DMS53 (cell line): Measurements from ENCODE around the gene VSIG8.
A peak's percentile ranks its signal among the peaks of the same experiment; 100 is the strongest.

ENCODE experiments used
- DNase-seq: peaks from one replicate; lab custom pipeline; 2025; lab: John Stamatoyannopoulos, UW

Gene VSIG8

DNA sequence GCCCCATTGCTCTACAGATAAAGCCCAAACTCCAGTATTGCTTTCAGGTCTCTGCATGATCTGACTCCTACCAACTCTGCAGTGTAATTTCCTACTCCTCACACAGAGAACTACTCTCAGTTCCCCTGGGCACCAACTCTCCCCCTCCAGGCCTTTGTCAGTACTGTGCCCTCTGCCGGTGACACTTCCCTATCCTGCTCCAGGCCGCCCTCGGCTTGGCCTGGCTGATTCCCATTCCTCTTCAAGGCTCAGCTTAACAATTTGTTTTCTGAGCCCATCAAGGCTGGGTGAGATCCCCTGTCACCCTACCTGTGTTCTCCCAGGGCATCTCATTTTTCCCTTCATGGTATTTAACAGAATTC is 33.2 kb downstream of the VSIG8 start:
- DNase-seq, result peak; percentile 70

- no peak for DNase-seq
These were observed 33.7 kb downstream of the VSIG8 start for GRCh38 chr1:159828581-159829272.

- no peak for DNase-seq
These were observed 34.3 kb downstream of the VSIG8 start for GRCh38 chr1:159828176-159828575.

DNA sequence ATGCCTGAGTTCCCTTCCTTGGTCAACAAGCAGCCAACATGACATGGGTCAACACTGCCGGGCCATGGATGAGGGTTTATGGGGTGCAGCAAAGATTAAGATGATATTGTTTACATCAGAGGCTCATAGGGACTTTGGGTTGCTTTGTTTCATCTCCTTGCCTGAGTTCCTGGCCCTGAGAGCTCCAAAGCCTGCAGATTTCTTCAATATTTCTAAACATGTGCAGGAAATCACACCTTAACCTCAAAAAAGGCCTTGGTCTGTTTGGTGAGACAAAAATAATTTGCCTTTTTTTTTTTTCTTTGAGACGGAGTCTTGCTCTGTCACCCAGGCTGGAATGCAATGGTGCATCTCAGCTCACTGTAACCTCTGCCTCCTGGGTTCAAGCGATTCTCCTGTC is 34.9 kb downstream of the VSIG8 start:
- DNase-seq, result no peak

DNA sequence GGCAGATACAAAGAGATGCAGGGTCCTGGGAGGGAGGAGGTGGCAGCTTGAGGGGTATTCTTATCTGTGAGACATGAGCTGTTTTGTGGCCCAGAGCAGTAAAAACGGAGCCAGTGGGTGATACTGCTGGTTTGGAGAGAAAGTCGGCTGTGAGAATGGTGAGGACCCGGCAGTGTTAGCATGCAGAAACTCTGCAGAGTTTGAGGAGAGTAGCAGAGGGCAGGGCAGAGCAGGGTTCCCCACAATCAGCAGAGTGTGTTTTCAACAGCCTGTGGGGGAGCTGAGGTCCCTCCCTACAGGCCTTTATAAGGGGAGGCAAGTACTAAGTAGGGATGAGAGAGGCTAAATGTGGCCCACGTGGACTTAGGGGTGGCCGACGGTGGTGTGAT is 35.4 kb downstream of the VSIG8 start:
- no peak for DNase-seq

GRCh38 chr1:159826441-159827101 is 35.9 kb downstream of the VSIG8 start, which contains the start of gene SLAMF8:
SLAMF8 (plus strand) TSS chr1:159826873; CDS start chr1:159826899, 26 bp downstream.
- DNase-seq, result no peak

- DNase-seq, result no peak
These were observed 36.9 kb downstream of the VSIG8 start for GRCh38 chr1:159825564-159825963.

DNA sequence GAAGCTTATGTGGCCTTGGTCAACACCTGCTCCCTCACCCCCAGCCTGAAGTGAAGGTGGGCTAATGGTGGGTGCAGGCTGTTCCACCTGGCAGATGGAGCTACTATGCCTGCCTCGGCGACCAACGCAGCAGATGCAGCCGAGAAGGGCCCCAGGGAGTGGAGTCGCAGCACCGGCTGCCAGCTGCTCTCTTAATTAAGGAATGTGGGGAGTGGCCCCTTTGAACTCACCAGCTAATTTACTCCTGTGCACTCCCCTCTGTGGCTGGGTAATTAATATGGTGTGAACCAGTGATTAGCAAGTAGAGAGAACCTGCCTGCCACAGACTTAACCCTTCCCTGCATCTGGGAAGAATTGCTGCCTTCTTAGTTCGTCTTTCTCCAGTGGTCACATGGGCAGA is 39.1 kb downstream of the VSIG8 start:
- DNase-seq, result no peak

GRCh38 chr1:159821171-159821867 is 41.1 kb downstream of the VSIG8 start:
- no peak for DNase-seq

DNA sequence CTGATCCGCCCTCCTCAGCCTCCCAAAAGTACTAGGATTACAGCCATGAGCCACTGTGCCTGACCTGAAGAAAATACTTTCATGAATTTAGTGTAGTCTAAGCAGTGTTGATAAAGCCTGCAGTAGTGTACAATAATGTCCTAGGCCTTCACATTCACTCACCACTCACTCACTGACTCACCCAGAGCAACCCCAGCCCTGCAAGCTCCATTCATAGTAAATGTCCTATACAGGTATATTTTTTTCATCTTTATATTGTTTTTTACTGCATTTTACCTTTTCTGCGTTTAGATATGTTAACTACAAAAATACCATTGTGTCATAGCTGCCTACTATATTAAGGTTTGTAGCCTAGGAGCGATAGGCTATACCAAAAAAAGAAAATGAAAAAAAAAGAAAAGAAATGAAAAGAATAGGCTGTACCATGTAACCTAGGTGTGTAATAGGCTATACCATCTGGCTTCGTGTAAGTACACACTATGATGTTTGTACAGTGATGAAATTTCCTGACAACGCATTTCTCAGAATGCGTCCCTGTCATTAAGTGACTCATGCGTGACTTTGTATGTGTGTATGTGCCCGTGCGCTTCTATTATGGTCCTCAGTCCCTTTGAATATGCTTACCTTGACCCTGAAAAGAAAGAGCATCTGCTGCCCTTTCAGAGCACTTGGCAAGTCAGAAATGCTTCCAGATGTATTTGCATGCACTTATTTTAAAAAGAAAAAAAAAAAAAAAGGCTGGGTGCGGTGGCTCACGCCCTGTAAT is 45.0 kb downstream of the VSIG8 start:
- peak; percentile 99 for DNase-seq

GRCh38 chr1:159815926-159816325 is 46.5 kb downstream of the VSIG8 start:
- no peak for DNase-seq

DNA sequence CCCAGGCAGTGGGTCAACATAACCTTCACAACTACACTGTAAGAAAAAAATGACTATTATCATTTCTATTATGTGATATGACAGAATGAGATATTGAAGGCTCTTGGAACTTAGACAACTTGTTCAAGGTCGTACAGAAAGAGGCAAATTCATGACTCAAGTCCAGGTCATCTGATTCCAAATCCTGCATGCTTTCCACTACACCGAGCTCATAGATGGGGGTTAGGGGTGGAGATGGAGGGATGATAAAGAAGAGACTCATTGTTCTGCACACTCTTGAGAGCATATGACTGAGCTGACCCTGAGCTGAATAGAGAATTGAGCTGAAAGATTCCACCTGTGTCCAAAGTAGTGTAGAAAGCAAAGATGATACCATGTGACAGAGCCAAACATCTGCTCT is 57.5 kb downstream of the VSIG8 start:
- no peak for DNase-seq
